NK-92 (cell line): ENCODE data around the gene A4GNT.
"Not testable (repeated sequence)": the region's sequence is repeated elsewhere in the genome, so short reads cannot be mapped to it uniquely, and the experiment has no call there.

Experiments
- DNase-seq: peaks from one replicate; lab custom pipeline; 2025; ENCODE audit not compliant: unreplicated experiment; lab: John Stamatoyannopoulos, UW

Gene A4GNT

GRCh38 chr3:138119423-138119766 is 12.8 kb downstream of the A4GNT start:
- no peak for DNase-seq

DNA sequence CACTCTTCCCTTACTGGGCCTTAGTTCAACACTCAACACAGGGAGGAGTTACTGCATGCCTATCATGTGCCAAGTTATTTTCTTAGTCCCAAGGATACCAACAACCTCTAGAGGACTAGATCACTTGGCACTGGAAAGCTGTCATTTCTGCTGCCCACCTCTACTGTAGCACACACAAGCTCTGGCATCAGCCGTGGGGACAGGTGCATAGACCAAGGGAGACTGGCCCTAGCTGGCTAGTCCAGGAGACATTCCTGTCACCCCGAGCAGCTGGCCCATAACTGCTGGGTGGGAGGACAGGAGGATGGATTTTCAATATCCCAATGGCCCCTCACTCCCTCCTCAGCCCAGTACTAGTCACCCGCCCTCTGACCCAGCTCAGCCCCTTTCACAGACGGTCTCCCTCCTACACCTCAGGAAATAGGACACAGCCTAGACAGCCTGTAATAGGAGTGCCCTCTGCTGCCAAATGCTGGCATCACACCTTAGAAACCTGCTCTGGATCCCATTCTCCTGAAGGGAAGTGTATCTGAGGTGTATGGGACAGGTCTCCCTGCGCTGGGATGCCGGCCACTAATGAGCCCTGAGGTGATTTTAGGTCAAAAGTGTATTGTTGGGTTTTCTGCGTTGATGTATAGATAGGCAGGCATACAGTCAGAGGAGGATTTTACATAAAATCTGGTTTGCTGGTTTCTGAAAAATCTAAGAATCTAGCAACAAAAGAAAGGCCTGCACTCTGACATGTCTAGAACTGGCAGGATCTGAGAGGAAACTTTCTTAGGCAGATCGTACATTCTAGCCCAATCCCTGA is 13.4 kb downstream of the A4GNT start:
- no peak for DNase-seq

DNA sequence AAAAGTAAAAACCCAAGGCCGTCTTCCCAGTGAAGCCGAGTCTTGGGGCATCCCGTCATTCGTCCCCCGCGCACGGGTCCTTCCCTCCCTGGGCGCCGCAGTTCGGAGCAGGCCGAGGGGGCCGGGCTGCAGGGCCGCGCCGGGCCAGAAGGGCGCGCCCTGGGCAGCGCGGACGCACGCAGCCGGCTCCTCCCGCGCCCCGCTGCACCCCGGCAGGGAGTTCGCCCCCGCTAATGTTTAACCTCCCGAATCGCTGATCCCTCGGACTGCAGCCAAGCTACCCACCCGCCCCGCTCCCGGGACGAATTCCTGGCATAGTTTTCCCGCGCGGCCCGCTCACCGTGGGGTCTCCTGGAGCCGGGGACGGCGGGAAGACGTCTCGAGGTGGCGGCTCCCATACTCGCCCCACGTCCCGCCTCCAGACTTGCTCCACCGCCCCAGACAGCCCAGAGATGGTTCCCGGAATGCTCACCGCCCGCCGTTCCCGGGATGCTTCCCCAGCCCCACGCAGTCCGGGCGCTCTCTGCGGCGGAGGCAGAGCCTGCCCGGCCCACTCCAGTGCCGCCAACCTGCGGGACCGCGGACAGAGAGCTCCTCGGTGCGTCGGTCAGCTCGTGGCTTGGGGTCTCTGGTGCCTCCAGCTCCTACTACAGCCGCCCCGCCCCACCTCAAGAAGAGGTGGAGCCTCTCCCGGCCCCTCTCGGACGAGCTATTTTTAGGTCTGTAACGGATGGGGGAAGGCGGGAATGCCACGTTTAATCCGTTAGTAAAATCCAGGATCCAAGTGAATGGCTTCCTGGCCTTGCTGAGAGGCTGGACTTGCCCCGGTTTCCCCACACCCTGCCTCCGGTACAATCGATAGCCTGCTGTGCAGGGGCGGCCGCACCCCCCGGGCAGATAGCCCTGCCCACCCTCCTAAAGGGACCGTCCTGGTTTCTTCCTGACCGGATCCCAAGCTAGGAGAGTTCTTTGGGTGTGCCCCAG is 16.9 kb downstream of the A4GNT start, which contains the start of gene DZIP1L:
DZIP1L (minus strand) TSS at position 621 of the 984 bp plus-strand sequence. CDS start 11,637 bp downstream, outside the sequence.
- DNase-seq = no peak

DNA sequence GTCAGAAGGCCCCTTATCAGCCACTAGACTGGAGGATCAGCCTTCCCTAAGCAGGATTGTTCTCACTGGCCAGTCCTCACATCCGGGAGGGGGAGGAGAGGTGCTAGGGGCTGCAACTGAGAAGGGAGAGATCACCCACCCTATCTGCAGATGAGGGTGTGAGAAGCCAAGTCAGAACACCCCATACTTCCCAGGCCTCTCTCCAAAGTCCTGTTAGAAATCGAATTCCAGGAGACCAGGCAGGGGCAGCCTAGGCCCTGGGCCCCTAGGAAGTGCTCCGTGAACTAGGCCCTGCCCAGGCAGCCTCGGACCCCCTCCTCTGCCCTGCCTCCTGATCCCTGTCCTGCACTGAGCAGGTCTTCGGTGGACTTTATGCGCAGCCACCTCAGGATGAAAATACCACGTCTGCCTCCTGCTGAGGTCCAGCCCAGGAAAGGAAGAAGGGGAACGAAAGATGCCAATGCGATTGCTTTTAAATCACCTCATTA is 17.7 kb downstream of the A4GNT start:
- DNase-seq = no peak

DNA sequence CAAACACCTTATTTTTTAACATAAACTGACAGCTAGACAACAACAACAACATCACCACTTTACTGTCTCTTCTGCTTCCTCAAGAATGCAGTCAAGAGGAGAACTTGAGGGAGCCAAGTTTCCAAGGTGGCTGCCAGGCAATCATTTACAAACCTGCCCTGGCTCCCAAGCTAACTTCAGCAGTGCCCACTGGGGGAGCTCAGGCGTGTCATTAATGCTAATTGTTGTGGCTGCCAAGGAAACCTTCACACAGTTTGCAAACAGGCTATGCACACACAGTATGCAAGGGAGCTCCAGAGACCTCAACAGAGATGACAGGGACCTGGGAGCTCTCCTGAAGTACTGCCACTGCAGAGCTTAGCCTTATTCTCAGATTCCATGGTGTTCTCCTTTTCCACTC is 18.9 kb downstream of the A4GNT start:
- no peak for DNase-seq

DNA sequence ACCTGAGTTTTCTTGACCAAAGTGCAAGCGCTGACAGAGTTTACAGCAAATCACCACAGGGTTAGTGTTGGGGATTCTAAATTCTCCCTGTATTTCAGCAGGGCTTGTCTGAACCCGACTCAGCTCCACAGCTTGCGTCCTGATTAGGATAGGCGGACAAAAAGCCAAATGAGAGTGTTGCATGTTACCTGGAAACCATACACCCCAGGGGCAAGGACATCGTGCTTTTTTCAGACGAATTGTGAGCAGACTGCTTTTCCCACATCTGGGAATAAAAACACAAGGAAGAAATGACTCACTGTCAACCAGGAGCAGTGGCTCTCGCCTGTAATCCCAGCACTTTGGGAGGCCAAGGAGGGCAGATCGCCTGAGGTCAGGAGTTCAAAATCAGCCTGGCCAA is 19.8 kb downstream of the A4GNT start:
- no peak for DNase-seq

DNA sequence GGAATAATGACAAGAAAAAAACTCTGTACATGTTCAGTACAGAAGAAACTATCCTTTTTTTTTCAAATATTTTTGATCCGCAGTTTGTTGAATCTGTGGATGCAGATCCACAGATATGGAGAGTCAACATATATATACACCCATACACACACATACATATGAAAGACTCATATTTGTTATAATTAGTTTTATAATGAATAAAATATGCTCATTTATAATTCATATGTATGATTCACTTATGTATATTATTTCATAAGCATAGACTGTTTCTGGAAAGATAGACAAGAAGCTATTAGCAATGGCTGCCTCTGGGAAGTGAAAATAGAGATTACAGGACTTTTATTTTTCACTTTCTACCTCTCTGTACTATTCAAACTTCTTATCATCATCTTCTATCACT is 26.6 kb downstream of the A4GNT start:
- no peak for DNase-seq

DNA sequence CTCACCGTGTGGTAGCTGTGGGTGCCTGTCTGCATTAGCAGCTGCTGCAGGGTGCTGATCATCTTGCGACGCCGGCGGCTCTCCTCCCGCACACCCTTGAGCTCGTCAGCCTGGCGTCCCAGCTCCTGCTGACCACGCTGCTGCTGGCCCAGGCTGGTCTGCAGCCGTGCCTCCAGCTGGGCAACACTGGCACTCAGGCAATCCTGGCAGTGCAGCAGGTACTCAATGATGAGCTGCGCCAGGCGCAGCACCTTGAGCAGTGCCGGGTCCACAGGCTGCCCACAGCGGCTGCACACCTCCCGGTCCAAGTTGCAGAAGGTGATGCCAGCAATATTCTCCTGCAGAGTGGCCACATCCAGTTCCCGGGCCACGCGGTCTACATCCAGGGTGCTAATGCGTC is 28.7 kb downstream of the A4GNT start:
- DNase-seq = no peak

- not testable (repeated sequence) for DNase-seq
Observed at GRCh38 chr3:138101351-138101940, 30.7 kb downstream of the A4GNT start.

- DNase-seq = no peak
Observed at GRCh38 chr3:138099417-138099816, 32.8 kb downstream of the A4GNT start.

GRCh38 chr3:138097192-138098172 is 34.7 kb downstream of the A4GNT start:
- no peak for DNase-seq

- no peak for DNase-seq
Observed at GRCh38 chr3:138093721-138094120, 38.5 kb downstream of the A4GNT start.

GRCh38 chr3:138092023-138092422 is 40.2 kb downstream of the A4GNT start:
- no peak for DNase-seq

- no peak for DNase-seq
Observed at GRCh38 chr3:138089091-138089490, 43.1 kb downstream of the A4GNT start.

DNA sequence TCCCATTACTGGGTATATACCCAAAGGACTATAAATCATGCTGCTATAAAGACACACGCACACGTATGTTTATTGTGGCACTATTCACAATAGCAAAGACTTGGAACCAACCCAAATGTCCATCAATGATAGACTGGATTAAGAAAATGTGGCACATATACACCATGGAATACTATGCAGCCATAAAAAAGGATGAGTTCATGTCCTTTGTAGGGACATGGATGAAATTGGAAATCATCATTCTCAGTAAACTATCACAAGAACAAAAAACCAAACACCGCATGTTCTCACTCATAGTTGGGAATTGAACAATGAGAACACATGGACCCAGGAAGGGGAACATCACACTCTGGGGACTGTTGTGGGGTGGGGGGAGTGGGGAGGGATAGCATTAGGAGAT is 46.4 kb downstream of the A4GNT start:
- DNase-seq = not testable (repeated sequence)

DNA sequence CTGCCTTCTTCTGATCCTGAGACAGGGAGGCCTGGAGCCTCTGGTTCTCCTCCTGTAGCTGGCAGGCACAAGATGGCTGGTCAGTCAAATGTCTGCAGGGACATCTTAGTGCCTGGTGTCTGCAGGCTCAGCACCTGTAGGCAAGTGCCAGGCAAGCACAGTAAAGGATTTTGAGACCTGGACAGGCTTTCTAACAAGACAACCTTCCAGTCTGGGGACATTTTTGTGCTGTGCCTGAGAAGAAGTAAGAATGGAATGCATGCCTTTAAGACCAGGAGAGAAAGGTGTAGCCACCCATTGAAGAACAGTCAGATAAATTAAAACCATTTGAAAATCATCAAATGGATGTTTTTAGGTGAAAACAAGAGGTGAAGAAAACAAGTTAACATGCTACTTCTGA is 48.0 kb downstream of the A4GNT start:
- no peak for DNase-seq

DNA sequence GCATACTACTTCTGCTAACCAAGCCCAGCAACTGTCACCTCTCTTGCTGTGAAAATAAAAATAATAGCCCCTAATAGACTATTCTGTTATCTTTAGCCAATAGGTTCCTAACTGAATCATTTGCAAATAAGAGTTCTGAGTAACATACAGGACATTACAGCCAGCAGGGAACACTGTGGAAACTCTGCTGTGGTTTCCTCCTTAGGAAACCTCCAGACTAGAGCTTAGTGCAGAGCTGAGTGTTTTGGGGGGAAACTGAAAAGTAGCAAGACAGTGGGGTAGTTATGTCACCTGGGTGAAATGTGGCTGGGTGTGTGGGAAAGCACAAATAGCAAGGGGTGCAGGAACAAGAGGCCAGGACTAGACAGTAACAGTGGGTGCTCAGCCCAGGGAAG is 49.2 kb downstream of the A4GNT start:
- DNase-seq = no peak

DNA sequence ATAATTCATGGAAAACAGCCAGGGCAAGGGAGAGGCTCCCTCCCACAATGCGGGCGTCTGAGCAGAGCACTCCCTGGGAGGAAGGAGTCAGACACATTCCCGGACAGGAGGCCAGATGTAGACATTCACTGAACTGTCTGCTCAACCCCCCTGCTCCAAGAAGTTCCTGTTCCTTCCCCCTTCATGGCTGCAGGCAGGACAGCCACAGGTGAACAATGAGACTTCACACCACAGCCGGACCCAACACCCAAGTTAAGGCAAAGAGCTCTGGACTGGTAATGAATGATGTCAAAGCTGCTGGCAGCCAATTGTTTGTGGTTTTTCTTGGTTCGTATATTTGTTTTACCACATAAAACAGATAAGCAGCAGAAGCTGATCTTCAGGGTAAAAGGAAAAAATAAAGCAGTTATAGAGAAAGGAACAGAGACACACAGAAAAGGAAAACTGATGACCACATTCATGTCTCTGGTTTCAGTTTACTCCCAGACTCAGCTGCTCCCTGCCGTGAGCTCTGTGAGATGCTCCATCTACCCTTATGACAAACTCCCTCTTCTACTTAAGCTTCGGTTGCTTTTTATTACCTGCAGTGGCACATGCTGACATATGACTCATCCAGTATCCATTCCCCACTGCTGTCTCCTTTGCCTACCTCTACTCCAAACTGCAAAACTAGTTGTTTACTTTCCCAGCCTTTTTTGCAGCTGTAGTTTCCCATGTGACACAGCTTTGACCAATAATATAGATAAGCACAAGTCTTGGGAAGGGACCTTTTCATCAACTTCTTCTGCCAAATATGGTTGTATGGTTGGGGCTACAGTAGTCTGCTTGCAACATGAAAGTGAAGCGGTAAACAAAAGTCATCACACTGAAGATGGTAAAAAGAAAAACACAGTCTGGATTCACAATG is 49.9 kb downstream of the A4GNT start:
- DNase-seq = no peak
